CD4-positive, alpha-beta T cell treated with Interferon gamma for 1 hour (primary cell): Measurements from ENCODE around the gene GGA1.
A peak's percentile ranks its signal among the peaks of the same experiment; 100 is the strongest.

Source experiments
- DNase-seq: peaks from one replicate; pipeline ENCODE4 v3.0.0-alpha.2; 2020

GGA1 gene, protein sequence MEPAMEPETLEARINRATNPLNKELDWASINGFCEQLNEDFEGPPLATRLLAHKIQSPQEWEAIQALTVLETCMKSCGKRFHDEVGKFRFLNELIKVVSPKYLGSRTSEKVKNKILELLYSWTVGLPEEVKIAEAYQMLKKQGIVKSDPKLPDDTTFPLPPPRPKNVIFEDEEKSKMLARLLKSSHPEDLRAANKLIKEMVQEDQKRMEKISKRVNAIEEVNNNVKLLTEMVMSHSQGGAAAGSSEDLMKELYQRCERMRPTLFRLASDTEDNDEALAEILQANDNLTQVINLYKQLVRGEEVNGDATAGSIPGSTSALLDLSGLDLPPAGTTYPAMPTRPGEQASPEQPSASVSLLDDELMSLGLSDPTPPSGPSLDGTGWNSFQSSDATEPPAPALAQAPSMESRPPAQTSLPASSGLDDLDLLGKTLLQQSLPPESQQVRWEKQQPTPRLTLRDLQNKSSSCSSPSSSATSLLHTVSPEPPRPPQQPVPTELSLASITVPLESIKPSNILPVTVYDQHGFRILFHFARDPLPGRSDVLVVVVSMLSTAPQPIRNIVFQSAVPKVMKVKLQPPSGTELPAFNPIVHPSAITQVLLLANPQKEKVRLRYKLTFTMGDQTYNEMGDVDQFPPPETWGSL

DNA sequence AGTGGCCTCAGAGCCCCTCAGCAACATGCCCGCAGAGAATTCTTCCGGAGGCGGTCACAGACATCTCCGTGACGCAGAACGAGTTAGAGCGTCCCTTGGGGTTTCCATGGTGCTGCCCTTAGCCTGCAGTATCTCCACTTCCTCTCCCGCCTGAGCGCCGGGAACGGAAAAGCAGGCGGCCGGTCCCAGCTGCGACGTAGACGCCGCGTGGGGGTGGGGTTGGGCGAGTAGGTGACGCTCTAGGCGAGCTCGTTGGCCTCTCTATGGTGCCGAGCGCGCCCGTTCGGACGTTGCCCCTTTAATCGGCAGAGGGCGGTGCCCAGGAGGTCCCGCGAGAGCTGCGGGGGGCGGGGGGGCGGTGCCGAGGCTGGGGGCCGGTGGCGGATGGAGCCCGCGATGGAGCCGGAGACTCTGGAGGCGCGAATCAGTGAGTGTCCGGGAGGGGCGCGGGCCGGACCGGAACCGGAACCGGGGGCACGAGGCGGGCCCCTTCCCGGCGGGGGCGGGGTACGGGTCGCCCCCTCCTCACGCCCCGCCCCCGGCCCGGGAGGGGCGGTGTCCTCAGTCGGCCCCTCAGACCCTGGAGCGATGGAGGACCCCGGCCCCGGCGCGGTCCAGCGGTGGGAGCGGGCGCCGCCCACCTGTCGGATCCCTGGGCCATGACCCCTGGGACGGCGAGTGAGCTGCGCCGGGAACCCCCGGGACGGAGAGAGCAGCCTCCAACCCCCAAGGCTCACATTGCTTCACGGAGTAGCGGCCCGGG lies at the start of gene GGA1:
Gene GGA1 (plus strand): TSS at position 358 of the 763 bp plus-strand sequence. CDS start 27 bp downstream, at position 385.
- DNase-seq = peak; percentile 99

DNA sequence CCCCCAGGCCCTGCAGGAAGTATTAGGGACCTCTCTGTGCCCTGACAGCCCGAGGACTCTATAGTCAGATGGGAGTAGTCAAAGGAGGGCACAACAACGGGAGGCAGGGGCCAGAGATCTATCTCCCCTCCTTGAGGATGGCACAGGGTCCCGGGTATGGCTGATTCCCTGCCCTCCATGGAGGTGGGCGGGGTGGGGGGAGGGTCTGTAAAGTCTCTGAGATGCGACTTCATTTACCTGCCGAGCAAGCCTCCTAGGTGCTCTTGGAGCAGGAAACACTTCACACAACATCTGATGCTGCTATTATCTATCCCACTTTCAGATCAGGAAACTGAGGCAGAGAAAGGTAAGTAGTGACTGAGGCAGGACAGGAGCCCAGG lies 49.1 kb upstream of the GGA1 start:
- DNase-seq = no peak

DNA sequence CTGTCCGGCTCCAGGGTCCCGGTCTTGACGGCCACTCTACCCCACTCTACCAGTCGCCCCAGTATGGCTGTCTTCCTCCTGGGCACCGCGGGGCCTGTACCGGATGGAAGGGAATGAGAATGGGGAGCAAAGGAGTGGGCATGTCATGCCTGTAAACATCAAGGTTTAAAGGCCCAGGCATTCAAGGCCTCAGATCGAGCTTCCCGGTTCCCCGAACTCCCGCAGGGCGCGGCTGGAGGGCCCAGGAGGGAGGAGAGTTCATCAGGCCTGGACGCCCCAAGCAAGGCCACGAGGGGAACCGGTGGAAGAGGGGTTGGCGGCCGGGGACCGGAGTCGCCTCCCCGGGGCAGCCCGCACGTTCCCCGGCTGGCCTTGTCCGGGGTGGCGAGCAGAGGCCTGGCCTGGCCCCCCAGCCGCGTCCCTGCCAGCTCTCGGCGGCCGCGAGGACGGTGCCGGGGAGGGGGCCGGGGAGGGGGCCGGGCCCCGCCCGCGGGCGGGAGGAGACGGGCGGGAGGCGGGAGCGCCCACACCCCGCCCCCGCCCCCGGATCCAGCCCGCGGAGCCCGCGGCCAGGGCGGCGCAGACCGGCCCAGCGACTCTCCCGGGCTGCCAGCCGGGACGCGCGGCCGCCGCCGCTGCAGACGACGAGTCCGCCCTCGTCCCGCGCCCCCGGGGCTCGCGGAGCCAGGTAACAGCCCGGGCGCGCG lies 48.6 kb upstream of the GGA1 start, which contains the start of gene CDC42EP1:
Gene CDC42EP1 (plus strand): TSS at position 580 of the 707 bp plus-strand sequence. CDS start 5,870 bp downstream, outside the sequence.
- DNase-seq = no peak

DNA sequence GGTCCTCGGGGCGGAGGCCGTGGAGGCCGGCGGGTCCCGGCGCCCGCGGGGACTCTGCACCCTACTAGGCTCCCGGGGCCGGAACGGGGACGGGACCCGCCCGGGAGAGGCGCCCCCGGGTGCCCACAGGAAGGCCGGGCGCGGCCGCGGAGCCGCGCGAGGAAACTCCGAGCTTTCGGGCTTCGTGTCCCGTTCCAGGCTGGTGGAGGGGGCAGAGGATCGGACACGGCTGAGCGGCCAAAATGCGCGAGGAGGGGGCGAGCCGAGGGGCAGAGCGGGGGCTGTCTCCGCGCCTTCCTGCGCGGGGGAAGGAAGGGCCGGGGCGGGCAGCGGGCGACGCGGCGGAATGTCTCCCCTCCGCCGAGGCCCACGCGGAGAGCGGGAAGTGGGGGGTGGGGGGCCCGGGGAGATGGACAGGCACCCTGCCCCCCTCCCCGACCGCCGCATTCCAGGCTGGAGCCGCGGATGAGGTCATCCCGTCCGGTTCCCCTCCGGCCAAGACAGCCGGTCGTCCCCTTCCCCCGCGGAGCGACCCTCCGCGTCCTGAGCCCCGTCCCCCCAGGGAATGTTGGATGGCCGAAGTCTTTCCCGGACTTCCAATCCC lies 47.9 kb upstream of the GGA1 start:
- no peak for DNase-seq

DNA sequence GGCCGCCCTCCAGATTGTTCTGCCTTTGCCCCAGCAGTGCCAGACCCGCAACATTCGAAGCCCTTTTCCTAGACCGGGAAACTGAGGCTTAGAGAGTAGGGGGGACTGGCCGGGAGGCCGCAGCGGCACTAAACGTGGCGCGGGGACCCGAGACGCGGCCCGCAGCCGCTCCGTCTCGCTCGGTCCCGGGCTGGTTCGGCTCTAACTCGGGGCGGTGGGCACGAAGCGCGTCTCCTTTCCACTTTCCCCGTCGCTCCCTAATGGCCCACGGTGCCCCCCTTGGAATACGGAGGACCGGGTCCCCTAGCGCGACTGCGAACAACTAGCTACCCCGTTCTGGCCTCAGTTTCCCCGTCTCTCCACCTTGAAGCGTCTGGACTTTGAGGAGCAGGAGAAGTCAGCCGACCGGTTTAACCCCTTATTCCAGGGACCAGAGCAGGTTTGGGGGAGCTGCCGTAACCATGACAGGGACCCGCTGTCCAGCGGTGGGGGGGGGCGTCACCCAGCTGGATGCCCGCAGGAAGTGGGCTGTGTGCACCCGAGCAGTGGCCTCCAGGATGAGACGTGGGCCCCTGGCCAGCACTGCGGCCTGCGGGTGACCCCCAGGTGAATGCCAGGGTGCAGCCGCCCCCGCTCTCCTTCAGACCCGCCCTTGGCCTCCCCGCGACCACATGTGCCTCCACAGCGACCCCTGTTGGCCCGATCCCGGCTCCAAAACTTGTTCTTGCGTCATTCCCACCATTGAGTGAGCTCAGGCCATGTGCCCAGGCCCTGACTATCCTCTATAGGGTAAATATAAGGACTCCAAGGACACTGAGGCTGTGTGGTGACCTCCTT lies 47.2 kb upstream of the GGA1 start:
- DNase-seq = peak; percentile 71

DNA sequence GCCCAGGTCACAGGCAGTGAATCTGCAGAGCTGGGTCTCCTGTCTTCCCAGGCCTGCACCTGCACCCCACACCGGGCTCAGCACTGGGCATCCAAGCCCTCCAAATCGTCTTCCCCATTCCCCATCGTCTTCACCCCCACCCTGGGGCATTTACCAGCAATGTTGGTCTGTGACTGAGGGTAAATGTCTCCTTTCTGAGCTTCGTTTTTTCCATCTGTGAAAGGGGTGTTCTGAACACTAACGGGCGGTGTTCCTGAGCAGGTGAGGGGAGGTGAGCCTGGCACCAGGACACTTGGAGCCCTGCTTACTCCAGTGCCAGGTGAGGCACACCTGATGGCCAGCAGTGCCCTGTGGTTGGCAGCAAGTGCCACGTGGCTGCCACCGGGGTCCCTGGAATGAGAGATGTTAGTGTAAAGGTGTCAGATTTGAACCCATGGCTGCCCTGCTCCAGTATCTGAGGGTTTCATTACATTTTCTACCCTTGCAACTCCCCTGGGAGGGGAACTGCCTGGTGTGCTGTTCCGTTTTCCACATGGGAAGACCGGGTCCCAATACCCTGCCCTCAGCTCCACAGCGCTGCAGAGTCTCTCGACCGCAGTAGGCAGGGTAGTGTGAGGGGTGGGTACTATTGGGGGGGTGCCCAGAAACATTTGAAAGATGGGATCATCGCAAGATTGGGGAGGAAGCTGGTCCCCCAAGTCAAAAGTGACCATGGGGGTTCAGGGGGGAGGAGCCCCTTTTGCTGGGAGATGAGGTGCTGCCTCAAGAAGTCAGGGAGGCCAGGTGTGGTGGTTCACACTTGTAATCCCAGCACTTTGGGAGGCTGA lies 46.4 kb upstream of the GGA1 start:
- no peak for DNase-seq

DNA sequence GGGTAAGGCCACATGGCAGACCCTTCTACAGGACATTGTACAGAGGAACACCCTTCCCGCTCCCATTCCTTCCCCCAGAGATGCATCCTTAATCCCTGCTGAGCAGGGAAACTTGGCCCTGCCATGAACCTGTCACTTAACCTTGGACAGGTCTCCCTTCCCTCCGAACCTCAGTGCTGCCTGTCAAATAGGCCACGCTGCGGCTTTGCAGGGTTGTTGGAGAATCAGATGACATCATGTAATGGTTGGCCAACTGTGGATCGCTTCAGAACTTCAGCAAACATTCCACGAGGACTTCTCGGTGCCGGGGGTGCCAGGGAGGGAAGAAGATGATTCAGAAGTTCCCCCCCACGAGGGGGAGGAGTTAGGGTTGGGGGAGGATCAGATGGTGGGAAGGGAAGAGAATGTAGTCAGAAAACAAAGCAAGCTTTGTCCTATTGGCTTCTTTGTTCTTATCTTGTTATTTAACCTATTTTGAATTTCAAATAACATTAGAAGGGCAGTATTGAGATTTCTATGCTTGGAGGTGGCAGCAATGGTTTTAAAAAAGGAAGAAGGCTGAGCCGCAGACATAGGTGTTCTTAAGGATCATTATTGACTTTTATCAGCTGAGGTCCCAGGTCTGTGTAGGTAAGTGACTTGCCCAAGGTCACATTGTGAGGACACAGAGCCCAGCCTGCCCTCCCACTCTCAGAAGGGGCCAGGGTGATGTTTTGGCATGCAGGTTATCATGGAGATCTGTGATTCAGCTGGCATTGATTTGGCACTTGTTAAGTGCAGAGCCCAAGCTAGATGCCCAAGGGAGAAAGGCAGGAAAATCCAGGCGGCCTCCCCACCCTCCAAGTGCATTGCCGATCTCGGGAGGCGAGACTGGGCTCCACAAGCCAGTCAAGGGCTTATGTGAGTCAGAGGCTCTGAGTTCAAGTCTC lies 45.2 kb upstream of the GGA1 start:
- no peak for DNase-seq

DNA sequence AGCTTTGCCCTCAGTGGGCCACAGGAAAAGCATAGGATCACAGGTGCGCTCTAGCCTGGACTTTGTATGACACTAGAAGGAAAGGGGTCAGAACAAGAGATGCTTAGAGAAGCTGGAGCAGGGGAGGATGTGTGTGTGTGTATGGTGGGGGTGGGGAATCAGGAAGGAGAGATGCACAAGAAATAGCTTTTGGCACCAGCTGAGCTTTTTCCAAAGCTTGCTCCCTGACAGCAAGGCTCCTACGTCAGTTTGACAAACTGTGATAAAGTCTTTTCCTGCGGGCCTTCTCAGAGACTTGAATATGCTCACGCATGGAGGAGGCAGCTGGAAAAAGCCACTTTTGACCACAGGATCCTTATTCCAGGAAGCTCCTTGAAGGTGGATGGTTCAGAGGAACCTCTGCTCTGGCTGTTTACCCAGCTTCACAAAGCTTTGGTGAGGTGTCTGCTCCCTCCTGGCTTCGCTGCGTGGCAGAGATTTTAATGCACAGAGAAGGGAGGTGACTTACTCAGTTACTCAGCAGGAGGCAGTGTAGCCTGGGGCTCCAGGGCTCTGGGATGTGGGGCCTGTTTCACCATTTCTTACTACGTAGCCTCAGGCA lies 44.4 kb upstream of the GGA1 start:
- DNase-seq = no peak

DNA sequence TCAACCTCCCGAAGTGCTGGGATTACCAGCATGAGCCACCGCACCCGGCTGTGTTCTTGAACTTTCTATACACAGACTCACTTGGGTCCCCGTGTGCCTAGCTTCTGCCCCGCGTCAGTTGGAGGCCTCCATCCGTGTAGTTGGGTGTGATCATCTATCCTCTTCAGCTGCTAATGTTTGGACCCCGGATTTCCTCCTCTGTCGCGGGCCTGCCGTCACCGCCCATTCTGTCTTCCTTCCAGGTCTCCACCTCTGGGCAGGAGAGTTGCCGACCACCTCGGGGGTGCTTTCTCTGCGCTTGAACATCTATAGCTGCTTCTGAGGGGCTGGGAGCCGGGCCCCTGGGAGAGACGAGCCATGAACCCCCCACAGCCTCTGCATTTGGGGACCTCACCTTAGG lies 42.8 kb upstream of the GGA1 start:
- DNase-seq = no peak

DNA sequence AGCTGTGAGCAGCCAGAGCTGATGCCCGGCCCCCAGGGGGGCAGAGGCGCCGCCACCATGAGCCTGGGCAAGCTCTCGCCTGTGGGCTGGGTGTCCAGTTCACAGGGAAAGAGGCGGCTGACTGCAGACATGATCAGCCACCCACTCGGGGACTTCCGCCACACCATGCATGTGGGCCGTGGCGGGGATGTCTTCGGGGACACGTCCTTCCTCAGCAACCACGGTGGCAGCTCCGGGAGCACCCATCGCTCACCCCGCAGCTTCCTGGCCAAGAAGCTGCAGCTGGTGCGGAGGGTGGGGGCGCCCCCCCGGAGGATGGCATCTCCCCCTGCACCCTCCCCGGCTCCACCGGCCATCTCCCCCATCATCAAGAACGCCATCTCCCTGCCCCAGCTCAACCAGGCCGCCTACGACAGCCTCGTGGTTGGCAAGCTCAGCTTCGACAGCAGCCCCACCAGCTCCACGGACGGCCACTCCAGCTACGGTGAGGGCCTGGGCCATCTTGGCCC lies 42.3 kb upstream of the GGA1 start:
- peak; percentile 61 for DNase-seq

DNA sequence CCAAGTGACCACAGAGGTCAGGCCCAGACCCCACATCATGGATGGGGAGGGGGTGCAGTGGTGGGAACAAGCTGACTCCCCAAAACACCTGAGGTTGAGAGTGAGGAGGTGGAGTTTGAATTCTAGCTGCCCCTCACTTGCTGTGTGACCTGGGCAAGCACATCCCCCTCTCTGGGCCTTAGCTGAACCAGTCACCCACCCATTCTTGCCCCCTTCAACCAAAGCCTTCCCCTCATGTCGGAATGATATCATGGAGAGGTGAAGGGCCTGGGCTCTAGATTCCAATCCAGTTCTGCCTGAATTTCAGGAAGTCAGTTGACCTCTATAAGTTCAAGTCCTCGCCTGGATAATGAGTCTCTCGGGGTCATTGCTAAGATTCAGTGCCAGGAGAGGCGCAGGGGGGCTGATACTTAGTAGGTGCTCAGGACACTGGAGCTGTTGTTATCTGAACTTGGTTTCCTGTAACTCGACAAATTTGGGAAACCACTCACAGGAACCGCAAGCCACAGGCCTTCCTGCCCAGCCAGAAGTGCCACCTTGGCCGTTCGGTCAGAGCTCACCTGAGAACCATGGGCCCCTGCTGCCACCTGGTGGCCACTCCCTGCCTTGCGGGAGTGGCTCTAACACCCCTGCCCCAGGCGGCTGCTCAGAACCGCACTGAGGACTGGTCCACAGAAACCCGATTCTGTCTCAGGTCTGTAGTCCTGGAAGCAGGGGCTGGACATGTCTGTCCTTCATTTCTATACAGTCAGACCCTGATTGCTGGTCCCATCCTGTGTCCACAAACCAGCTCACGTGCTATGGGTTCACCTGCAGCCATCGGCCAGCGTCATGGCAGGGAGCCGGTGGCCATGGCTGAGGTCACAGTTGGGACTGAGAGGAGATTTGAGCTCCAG lies 41.5 kb upstream of the GGA1 start:
- DNase-seq = peak; percentile 89

DNA sequence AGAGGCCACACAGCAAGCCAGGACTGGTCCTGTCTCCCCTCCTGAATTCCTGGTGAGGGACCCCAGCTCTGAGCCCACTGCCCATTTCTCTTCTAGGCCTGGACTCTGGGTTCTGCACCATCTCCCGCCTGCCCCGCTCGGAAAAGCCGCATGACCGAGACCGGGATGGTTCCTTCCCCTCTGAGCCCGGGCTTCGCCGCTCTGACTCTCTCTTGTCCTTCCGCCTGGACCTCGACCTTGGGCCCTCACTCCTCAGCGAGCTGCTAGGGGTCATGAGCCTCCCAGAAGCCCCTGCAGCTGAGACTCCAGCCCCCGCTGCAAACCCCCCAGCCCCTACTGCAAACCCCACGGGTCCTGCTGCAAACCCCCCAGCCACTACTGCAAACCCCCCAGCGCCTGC lies 40.6 kb upstream of the GGA1 start:
- DNase-seq = no peak

DNA sequence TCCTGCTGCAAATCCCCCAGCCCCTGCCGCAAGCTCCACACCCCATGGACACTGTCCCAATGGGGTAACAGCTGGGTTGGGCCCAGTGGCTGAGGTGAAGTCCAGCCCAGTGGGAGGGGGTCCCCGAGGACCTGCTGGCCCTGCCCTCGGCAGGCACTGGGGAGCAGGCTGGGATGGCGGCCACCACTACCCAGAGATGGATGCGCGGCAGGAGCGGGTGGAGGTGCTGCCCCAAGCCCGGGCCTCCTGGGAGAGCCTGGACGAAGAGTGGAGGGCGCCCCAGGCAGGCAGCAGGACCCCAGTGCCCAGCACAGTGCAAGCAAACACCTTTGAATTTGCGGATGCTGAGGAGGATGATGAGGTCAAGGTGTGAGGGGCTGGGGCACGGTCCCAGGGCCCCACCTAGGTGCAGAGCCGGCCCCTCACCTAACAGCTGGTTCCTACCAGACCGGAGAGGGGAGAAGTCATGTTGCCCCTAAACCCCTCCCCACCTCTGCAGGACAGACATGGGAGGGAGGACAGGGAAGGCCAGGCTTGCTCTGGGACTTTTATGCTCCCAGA lies 40.1 kb upstream of the GGA1 start:
- no peak for DNase-seq

DNA sequence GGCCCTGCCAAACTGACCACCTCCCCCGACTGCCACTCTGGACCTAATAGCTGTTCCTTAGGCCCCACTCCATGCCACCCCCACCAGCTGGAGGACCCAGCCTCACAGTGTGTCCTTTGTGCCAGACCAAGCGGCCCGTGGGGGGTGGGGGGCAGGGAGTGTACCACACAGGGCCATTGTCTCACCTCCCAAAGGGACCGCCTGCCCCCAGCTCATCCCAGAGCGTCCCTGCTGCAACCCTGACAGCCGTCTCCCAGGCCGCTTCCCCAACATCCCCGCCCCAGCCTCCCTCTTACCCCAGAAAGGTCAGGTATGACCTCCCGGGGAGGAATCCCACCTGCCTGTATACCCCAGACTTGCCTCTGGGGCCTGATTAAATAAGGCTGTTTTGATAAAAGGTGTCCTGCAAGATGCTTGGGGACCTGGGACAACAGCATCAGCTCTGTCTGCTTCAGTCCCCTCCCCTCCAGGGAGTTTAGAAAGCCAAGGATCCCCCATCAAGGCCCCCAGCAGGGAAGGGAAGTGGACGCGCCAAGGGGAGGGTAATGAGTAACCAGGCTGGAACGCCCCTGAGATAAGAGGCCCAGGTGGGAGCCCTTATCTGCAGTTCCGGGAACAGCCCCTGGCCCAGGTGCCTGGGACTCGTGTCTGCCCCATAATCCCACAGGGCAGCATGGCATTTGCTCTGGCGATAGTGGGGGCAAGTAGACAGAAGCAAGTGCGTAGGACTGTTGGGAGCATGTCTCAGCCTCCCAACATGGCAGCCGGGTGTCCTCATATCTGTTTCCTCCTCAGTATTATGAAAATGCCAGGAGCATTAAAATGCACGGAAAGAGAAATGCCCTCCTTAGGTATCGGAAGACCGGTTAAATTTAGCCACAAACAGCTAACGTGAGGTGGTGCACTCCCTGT lies 39.4 kb upstream of the GGA1 start:
- no peak for DNase-seq

DNA sequence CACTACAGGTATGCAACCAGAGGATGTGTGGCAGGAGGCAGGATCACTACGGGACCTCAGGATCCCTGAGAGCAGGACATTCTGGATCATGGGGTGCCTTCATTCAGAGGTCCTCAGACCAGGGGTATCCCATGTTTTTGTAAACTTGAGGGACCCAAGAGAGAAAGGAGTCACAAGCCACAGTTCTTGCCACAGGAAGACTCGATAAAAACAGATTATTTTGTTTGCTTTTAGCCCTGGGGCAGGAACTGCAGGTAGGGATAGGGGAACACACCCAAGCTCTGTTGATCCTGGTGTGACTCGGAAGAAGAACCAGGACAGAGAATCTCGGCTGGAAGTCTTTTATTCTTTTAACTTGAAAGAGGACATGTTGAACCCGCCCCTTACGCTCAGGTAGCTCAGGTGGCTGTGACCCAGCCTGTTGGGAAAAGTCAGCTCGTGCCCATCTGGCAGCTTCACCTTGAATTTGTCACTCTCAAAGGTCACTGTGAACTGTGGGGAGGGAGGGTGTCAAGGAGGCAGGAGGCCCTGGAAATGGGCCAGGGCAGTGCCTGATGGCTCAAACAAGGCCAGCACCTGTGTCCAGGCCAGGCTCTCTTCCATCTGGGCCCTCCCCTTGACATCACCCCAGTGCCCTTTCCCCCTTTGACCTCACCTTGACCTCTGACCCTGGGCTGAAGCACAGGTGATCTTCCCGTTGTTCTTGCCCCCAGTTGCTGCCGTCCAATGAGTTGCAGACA lies 38.5 kb upstream of the GGA1 start:
- no peak for DNase-seq

DNA sequence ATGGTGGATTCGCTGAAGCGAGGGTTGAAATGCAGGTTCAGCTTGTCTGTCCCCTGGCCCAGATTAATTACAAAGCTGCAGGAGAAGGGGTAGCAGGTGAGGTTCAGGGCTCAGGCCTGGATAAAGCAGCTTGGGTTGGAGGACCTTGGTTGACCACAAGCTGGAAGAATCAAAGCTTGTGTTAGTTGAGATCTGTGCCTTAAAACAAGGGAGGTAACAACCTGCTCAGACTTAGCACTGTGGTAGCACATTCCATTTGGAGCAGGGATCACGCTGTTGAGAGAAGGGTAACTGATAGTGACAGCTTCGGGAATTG lies 38.0 kb upstream of the GGA1 start:
- no peak for DNase-seq
